ENCODE results near the gene LCLAT1.

The LCLAT1 gene

DNA sequence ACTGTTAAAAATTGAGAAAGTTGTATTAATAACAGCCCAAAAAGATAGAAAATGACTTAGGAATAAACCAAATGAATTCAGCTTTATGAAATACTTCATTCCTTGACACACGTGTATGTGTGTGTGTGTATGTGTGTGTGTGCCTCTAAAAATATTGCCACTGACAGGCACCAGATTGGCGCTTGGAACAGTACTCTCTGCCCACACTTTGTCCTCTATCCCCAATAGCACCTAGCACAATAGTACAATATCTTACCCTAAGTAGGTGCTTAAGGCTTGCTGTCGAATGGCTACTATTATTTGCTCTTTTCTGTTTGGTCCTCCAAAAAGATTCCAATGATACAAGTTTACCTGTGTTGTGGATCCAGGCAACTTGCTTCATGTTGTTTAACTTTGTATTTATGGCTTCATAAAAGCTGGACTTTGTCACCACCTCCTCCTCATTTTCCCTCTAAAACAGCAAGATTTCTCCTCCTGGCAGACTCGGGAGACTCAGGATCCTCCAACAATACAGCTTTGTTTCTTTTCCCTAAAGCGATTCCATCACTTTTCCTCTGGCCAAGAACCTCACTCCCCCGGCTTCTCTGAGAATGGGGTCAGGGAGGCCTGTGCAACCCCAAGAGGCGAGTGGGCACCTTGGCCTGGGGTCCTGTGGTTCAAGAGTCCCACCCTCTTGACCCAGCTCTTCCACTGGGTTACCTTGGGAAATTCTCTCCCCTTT, 43.3 kb upstream of the LCLAT1 start:
- no peak for TF ChIP-seq POLR2AphosphoS5 (IDR thresholded peaks at IDR 0.05; ENCODE audit: low read depth, low read length)
- TF ChIP-seq TAF1 (IDR thresholded peaks at IDR 0.05; ENCODE audit: borderline replicate concordance, insufficient read depth, low read length), result no peak
- TF ChIP-seq FOXP2 (optimal IDR thresholded peaks at IDR 0.05; ENCODE audit: borderline replicate concordance, extremely low read depth, extremely low read length, insufficient read depth), result no peak
- no peak for TF ChIP-seq SIN3A (IDR thresholded peaks at IDR 0.05; ENCODE audit: borderline replicate concordance, insufficient read depth, low read length)
- TF ChIP-seq, protein P1, sequence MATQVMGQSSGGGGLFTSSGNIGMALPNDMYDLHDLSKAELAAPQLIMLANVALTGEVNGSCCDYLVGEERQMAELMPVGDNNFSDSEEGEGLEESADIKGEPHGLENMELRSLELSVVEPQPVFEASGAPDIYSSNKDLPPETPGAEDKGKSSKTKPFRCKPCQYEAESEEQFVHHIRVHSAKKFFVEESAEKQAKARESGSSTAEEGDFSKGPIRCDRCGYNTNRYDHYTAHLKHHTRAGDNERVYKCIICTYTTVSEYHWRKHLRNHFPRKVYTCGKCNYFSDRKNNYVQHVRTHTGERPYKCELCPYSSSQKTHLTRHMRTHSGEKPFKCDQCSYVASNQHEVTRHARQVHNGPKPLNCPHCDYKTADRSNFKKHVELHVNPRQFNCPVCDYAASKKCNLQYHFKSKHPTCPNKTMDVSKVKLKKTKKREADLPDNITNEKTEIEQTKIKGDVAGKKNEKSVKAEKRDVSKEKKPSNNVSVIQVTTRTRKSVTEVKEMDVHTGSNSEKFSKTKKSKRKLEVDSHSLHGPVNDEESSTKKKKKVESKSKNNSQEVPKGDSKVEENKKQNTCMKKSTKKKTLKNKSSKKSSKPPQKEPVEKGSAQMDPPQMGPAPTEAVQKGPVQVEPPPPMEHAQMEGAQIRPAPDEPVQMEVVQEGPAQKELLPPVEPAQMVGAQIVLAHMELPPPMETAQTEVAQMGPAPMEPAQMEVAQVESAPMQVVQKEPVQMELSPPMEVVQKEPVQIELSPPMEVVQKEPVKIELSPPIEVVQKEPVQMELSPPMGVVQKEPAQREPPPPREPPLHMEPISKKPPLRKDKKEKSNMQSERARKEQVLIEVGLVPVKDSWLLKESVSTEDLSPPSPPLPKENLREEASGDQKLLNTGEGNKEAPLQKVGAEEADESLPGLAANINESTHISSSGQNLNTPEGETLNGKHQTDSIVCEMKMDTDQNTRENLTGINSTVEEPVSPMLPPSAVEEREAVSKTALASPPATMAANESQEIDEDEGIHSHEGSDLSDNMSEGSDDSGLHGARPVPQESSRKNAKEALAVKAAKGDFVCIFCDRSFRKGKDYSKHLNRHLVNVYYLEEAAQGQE (IDR thresholded peaks at IDR 0.05; ENCODE audit: insufficient read depth in 1 of 2, low read depth in 2 of 2, low read length in 2 of 2), result no peak

DNA sequence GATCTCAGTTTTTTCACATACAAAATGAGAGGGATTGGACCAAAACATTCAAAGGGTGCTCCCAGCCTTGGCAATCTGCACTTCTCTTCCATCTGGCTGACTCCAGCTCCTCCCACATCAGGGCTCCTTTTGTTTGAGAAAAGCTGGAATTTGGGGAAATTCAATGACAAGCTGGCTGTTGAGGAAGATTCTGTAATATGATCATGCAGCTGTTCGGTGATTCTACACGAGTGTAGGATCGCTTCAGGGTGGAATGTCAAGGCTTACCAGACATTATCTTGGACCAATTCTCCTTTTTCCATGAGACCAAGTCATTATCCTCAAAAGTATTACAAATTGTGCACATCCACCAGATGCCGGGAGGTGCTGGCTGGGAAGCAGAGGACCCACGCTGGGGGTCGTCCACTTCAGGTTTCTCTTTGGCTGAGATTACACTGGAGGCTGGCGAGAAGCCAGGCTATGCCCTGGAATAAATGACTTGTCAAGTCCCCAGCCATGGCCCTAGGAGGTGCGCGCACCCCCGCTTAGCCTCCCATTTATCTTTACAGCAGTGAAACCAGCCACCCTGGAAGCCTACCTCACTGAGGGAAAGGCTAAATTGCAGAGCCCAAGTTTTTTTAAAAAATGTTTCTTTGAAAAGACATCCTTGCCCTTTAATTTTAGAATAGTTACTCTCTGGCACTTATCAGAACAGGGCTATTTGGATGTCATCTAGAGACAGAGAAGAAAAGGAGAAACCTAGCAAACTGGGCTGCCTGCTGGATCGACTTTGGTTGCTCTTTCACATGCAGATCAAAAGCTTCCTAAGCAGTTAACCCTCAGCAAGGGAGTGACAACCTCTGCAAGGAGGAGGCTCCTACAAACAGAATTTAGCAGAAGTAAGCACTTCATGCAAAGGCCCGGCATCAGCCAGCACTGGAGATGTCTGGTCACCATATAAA, 42.5 kb upstream of the LCLAT1 start:
- TF ChIP-seq SIN3A (IDR thresholded peaks at IDR 0.05; ENCODE audit: borderline replicate concordance, insufficient read depth, low read length), result no peak
- no peak for TF ChIP-seq TAF1 (IDR thresholded peaks at IDR 0.05; ENCODE audit: borderline replicate concordance, insufficient read depth, low read length)
- TF ChIP-seq, protein P1 (IDR thresholded peaks at IDR 0.05; ENCODE audit: insufficient read depth in 1 of 2, low read depth in 2 of 2, low read length in 2 of 2), result no peak
- TF ChIP-seq FOXP2 (optimal IDR thresholded peaks at IDR 0.05; ENCODE audit: borderline replicate concordance, extremely low read depth, extremely low read length, insufficient read depth), result no peak
- TF ChIP-seq POLR2AphosphoS5 (IDR thresholded peaks at IDR 0.05; ENCODE audit: low read depth, low read length), result no peak

DNA sequence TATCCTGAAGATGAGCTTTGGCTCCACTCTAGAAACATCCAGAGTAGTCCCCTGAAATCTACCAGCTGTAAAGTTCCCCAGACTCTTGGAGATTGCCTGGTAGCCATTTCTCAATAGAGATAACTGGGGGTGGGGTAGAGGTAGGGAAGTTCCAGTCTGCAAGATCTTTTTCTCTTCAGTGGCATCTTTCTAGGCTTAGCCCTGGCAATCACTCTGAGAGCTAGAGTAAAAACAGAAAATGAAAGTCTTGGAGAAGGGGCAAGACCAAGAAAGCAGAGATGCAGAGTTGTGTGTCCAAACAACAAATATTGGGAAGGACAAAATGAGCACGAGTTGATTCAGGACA, 41.8 kb upstream of the LCLAT1 start:
- TF ChIP-seq FOXP2 (optimal IDR thresholded peaks at IDR 0.05; ENCODE audit: borderline replicate concordance, extremely low read depth, extremely low read length, insufficient read depth) (no peak), SIN3A (IDR thresholded peaks at IDR 0.05; ENCODE audit: borderline replicate concordance, insufficient read depth, low read length) (no peak), POLR2AphosphoS5 (IDR thresholded peaks at IDR 0.05; ENCODE audit: low read depth, low read length) (no peak), TAF1 (IDR thresholded peaks at IDR 0.05; ENCODE audit: borderline replicate concordance, insufficient read depth, low read length) (no peak)
- TF ChIP-seq, protein P1 (IDR thresholded peaks at IDR 0.05; ENCODE audit: insufficient read depth in 1 of 2, low read depth in 2 of 2, low read length in 2 of 2), result no peak

DNA sequence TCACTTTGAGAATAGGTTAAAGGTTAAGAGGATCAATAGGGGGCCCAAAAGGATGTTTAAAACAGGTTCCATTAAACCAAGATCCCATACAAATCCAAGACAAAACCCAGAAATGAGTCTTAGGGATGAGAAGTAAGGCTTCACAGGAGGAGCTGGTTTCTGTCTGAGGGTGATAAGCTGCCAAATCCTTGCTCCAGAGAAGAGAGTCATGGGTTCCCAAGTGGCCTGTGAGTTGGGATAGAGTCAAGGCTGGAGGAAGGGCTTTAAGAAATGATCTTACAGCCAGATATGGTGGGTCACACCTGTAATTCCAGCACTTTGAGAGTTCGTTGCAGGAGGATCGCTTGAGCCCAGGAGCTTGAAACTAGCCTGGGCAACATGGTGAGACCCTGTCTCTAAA, 40.2 kb upstream of the LCLAT1 start:
- TF ChIP-seq POLR2AphosphoS5 (IDR thresholded peaks at IDR 0.05; ENCODE audit: low read depth, low read length) (no peak), FOXP2 (optimal IDR thresholded peaks at IDR 0.05; ENCODE audit: borderline replicate concordance, extremely low read depth, extremely low read length, insufficient read depth) (no peak), TAF1 (IDR thresholded peaks at IDR 0.05; ENCODE audit: borderline replicate concordance, insufficient read depth, low read length) (no peak), SIN3A (IDR thresholded peaks at IDR 0.05; ENCODE audit: borderline replicate concordance, insufficient read depth, low read length) (no peak)
- TF ChIP-seq, protein P1 (IDR thresholded peaks at IDR 0.05; ENCODE audit: insufficient read depth in 1 of 2, low read depth in 2 of 2, low read length in 2 of 2), result no peak
